PFSK-1 (cell line): Measurements from ENCODE around the gene IFI35.

Experiments
- FOXP2 ChIP-seq: optimal IDR thresholded peaks from 2 replicates; pipeline ENCODE3; 2011; ENCODE audit warnings: borderline replicate concordance, control low read depth, inconsistent platforms; ENCODE audit not compliant: insufficient read depth; ENCODE audit errors: extremely low read length, extremely low read depth
- POLR2AphosphoS5 ChIP-seq: IDR thresholded peaks from 2 replicates; pipeline ENCODE4 v1.6.1; 2012; ENCODE audit warnings: low read depth, mild to moderate bottlenecking, control low read depth, low read length, moderate library complexity
- REST ChIP-seq, 2 experiments: IDR thresholded peaks; 2 replicates each; pipeline versions ENCODE4 v1.6.1 to v1.8.0; 2011 to 2012; ENCODE audit warnings: low read depth in 2 of 2, low read length in 2 of 2, control low read depth in 1 of 2, inconsistent platforms in 1 of 2, mild to moderate bottlenecking in 1 of 2, moderate library complexity in 1 of 2; ENCODE audit not compliant: insufficient read depth in 1 of 2
- SIN3A ChIP-seq: IDR thresholded peaks from 2 replicates; pipeline ENCODE4 v1.6.1; 2012; ENCODE audit warnings: mild to moderate bottlenecking, low read length, moderate library complexity, borderline replicate concordance; ENCODE audit not compliant: insufficient read depth
- TAF1 ChIP-seq: IDR thresholded peaks from 2 replicates; pipeline ENCODE4 v1.6.1; 2012; ENCODE audit warnings: low read length, control low read depth, borderline replicate concordance; ENCODE audit not compliant: insufficient read depth

IFI35 gene

GRCh38 chr17:43033948-43034881 is 27.6 kb downstream of the IFI35 start:
- TF ChIP-seq TAF1 (no peak), REST (IDR thresholded peaks at IDR 0.05; ENCODE audit: insufficient read depth in 1 of 2, low read depth in 2 of 2, low read length in 2 of 2) (no peak), SIN3A (no peak), POLR2AphosphoS5 (no peak), FOXP2 (no peak)

GRCh38 chr17:43034894-43035293 is 28.3 kb downstream of the IFI35 start:
- TF ChIP-seq SIN3A (no peak), REST (IDR thresholded peaks at IDR 0.05; ENCODE audit: insufficient read depth in 1 of 2, low read depth in 2 of 2, low read length in 2 of 2) (no peak), POLR2AphosphoS5 (no peak), TAF1 (no peak), FOXP2 (no peak)

- no peak for TF ChIP-seq TAF1
- no peak for TF ChIP-seq REST (IDR thresholded peaks at IDR 0.05; ENCODE audit: insufficient read depth in 1 of 2, low read depth in 2 of 2, low read length in 2 of 2)
- TF ChIP-seq FOXP2 = no peak
- no peak for TF ChIP-seq POLR2AphosphoS5
- TF ChIP-seq SIN3A = no peak
Measured at GRCh38 chr17:43039646-43040045, 33.1 kb downstream of the IFI35 start.

- TF ChIP-seq POLR2AphosphoS5 (no peak), REST (IDR thresholded peaks at IDR 0.05; ENCODE audit: insufficient read depth in 1 of 2, low read depth in 2 of 2, low read length in 2 of 2) (no peak), FOXP2 (no peak), TAF1 (no peak), SIN3A (no peak)
Measured at GRCh38 chr17:43040655-43041054, 34.1 kb downstream of the IFI35 start.
